H54 (cell line): Measurements from ENCODE around the gene BACH2.

Experiments used
- DNase-seq: peaks from one replicate; pipeline ENCODE4 v3.0.0; 2011; ENCODE audit warnings: low spot score, mixed read lengths; ENCODE audit not compliant: insufficient read length
- FAIRE-seq: peaks from 3 replicates; lab custom pipeline; 2011; peaks lifted over from hg19 to GRCh38; lab: Jason Lieb, UNC
- POLR2A ChIP-seq: IDR thresholded peaks from 2 replicates; pipeline ENCODE4 v1.6.1; 2011; ENCODE audit warnings: low read depth, mild to moderate bottlenecking, low read length

BACH2 gene

DNA sequence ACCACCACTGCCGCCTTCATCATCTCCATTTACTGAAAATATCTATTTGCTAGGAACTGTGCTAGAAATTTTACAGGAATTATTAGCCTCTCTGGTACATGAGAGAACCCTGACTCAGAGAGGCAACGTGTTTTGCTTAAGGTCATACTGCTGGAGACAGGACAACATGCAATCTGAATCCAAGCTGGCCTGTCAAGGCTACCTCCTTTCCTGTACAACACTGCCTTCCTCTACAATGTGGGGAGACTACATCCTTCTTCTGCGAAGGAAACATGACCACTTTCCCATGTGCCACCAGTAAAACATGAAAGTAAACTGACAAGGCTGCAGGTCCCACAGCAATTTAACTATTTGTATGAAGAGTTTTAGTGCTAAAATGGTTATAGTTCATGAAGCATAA lies 200.9 kb downstream of the BACH2 start:
- TF ChIP-seq POLR2A: no peak
- DNase-seq (no peak), FAIRE-seq (no peak)

DNA sequence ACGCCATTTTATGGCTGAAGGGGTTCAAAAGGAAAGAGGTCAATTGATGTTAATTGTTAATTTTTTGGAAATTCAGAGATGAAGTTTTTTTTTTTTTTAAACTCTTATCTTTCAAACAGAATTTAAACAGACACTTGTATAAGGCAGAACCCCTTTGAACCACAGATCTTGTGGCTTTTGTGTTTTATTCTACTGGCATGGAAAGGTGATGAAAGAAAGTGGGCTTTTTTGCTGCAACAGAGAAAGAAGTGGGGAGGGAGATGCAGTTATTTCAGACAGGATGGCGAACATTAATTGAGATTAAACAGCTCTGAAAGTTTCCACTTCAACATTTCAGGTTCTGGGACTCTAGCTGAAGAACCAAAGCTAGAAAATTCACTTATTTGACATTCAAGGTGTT lies 201.5 kb downstream of the BACH2 start:
- DNase-seq (no peak), FAIRE-seq (no peak)
- TF ChIP-seq POLR2A: no peak

DNA sequence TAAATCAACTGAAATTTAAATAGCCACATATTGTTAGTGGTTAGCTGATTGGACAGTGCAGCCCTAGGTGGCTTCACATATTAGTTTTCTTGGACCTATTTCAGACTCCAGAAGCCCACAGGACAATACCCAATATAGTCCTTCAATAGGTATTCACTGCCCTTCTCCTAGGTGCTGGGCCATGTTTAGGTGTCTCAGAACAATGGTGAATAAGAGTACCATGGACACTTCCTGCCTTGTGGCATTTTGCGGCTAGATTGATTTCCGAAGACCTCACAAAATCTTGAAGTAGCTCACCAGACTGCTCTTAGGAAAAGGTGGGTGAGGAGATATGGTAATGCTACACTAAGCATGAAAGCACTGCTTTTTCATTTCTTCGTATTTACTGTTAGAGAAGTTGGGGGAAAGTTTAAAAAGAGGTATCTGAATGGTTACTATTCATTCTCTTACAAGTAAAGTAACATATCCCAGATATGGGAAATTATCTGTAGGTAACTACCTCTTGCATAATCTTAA lies 203.0 kb downstream of the BACH2 start:
- DNase-seq: no peak
- no peak for TF ChIP-seq POLR2A
- no peak for FAIRE-seq

DNA sequence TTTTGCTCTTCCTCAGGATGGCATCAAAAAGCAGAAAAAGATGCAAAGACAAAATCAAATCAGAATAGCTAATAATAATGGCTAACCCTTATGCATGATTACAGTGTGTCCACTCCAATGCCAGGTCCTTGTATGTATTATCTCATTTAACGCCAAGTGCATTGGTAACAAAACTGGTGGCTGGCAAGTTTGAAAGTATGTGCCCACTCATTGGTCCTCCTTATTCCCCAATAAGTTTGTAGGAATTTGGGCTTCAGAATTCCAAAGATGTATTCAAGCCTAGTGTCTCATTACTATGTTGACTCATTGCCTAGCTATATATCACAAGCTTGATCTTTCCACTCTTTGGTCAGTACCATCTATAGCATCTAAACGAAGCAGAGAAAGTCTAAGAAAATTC lies 205.8 kb downstream of the BACH2 start:
- no peak for FAIRE-seq
- no peak for DNase-seq
- no peak for TF ChIP-seq POLR2A

DNA sequence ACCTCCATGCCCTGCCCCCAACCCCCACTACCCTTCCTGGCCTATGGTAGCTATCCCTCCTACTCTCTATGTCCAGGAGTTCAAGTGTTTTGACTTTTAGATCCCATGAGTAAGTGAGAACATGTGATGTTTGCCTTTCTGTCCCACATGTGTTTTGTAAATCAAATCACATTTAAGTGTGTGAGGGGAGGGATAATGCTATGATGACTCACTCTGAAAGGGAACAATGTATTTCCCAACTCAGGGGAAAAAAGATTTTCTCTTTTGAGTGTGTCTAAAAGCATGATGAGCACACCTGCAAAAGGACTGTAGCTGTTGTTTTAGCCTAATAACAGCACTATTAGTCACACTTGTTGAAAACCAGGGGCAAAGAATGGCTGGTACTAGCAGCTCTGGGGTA lies 208.6 kb downstream of the BACH2 start:
- DNase-seq (no peak), FAIRE-seq (no peak)
- no peak for TF ChIP-seq POLR2A

DNA sequence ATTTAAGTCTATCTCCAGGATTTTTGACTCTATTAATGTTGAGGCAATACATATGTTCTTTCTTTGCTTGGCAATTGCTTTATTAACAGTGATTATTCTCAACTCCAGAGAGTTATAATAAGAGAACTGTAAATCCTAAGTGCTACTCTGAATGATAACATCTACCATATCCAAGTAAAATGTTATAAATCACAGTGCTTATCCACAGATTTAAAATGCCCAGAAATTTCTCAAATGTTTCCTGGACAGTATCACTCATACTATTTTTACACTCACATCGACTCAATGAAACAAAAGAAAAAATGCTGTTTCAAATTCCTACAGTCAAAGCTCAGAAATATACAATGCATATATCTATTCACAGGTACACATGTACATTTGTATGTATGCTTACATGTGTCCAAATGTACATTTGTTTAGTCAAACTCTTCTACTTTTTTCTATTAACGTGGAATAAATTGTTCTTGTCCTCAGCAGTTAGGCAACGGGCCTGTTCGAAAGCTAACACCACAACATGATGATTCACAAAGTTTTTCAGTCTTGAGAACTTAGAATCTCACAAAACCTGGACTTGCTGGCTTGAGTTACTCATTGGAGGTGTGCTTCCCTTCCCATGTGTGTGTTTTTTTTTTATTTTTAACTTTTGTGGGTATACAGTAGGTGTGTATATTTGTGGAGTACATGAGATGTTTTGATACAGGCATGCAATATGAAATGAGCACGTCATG lies 209.4 kb downstream of the BACH2 start:
- DNase-seq (no peak), FAIRE-seq (no peak)
- no peak for TF ChIP-seq POLR2A

DNA sequence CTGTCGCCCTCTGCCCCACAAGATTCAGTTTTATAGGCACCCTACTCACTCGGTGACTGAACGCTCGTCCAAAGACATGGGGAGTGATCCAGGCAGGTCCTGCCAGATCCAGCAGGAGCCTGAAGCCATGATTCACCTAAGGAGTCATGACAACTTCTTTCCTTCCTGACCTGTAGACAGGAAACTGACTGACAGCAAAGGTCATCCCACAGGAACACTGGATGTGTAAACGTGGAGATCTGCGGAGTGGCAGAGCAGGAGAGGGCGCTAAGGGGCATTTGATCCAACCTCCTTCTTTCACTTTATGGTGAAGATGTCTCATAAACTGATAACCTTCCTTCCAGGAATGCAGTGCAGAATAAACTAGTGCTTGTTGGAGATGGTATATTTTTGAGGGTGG lies 210.1 kb downstream of the BACH2 start:
- no peak for TF ChIP-seq POLR2A
- DNase-seq (no peak), FAIRE-seq (no peak)

DNA sequence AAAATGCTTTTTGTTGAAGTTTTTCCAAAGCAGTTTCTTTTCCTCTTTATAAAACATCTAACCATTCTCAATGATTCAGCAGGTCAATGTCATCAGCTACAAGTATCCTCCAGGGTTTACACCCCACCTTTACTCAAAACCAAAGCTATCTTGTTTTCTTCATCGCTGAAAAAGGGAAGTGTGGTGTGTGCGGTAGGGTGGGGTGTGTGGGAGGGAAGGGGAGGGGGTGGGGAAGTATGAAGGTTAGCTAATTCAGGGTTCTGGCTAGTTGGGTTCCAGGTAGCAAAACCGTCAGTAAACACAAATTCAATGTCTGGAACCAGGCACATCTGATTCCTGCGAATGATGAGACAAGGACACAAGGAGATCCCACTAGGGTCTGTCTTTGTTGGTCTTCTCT lies 212.8 kb downstream of the BACH2 start:
- FAIRE-seq (no peak), DNase-seq (no peak)
- TF ChIP-seq POLR2A: no peak

DNA sequence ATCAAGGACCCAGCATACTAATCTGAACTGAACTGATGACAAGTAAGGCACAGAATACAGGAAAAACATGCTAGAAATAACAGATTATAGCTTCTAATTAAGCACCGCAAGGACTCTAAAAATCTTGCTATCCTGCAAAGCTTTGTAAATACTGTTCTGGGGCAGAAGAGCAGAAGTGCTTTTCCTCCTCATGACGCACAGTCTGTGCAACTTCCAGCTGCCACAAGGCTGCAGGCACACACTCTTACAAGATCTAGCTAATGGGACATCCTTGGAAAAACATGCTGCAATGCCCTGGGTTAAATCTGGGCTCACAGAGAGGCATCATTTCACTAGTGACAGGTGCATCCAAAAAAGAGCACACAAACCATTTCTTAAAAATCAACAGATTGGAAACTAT lies 213.8 kb downstream of the BACH2 start:
- no peak for FAIRE-seq
- DNase-seq: no peak
- TF ChIP-seq POLR2A: no peak

DNA sequence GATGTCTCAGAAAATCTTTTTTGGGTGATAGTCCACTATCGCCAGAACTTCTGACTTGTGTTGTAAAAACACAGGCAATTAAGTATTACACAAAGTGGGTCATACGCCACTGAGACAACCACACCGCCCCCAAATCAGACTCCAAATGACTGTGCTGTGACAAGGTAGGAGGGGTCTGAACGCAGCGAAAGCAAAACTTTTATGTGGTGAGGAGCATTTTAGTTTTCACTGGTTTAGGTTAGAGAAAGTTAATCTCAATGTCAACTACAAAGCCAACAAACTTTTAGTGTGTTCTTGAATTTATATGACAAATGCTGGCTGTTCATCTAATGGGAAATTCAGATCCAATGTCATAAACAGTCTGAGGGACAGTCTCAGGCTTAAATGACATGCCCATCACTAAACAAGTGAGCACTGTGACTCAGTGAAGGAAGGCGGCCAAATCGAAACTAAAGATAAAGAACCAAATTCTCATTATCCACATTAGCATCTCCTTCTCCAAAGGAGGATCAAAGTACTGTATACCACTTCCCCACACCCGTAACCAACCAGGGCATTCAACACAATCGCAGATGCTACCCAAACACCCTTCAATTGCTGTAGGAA lies 215.7 kb downstream of the BACH2 start:
- no peak for TF ChIP-seq POLR2A
- FAIRE-seq (no peak), DNase-seq (no peak)

DNA sequence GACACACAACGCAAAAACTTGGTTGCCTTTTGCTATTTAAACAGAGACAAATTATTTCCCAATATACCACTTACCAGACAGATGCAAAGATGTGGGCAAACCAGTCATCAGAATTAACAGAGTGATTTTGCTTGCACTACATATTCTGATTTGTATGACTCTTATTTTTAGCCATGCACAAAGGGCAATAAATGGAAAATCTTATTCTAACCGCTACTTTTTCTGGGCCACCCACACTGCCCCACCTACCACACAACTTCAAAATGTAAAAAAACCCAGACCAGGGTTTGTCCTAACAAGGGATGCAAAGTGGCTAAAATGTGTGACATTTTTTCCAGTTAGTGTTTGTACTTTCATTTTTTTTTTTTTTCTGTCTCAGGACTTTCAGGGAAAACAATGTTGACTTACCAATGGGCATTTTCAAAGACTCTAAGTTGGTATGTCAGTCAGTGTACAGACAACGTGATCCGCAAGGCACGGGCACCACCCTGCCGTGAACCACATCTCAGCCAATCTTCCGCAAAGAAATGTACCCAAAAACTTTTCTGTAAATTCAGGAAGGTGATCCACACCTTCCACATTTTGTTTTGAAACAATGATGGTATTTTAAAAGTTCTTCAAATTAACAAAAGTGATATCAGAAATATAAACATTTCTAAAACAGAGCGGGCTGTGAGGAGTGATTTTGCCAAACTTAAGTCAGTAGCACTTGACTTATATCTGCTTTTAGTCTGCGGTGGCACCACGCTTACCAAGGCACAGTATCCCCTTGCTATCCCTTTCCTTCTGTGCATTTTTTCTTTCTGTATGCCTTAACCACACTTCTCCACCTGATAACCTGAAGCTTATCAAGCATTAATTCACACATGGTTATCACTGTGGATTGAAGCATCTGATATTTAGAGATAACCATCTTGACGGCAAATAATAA lies 216.8 kb downstream of the BACH2 start:
- FAIRE-seq: no peak
- no peak for DNase-seq

DNA sequence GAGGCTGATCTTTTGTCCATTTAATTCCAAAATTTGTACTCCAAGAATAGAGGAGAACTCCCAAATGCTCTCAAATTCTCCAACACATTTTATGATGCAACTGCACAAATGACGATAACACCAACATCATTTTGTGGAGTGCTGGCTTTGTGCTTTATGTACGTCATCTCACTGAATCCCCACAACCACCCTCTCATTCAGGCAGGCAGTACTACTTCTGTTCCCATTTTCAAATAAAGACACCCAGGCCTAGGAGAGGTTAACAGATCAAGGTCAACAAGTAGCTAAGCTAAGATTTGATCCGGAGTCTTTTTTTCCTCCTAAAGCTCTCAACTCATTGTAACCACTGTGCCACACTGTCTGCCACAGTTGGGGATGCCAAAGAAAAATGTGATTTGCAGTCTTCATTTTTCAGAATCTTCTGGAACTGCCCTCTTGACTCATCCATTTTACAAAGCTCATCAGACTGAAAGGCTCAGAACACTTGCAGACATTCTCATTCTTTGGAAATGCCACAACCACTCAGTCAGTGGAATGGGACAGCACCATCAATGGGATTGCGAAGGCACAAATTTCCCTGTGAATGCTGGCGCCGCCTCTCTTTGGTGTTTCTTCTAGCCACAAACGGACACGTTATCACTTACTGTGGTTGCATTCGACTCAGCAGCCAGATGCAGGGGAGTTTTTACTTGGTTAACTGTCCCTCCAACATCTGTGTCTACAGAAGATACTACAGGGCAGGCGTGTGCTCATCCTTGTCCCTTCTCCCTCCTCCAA lies 217.9 kb downstream of the BACH2 start:
- DNase-seq (no peak), FAIRE-seq (no peak)
- TF ChIP-seq POLR2A: no peak

More for the DNA sequence above, 216.8 kb downstream of the BACH2 start:
- TF ChIP-seq POLR2A: no peak
